SK-N-MC (cell line): ENCODE results near the gene MOG.

Experiments used
- EZH2 ChIP-seq: fragments of 200-600 bp; sonication (generic); IDR thresholded peaks from one replicate; pipeline ENCODE4 v1.6.1; 2017; ENCODE audit warnings: antibody characterized with exemption
- FOXP2 ChIP-seq: optimal IDR thresholded peaks from 2 replicates; pipeline ENCODE3; 2011; ENCODE audit warnings: mild to moderate bottlenecking, moderate library complexity; ENCODE audit not compliant: insufficient read depth; ENCODE audit errors: extremely low read length, control extremely low read depth
- POLR2AphosphoS5 ChIP-seq: IDR thresholded peaks from 2 replicates; pipeline ENCODE4 v1.6.1; 2012; ENCODE audit warnings: mild to moderate bottlenecking, low read depth, low read length, borderline replicate concordance

DNA sequence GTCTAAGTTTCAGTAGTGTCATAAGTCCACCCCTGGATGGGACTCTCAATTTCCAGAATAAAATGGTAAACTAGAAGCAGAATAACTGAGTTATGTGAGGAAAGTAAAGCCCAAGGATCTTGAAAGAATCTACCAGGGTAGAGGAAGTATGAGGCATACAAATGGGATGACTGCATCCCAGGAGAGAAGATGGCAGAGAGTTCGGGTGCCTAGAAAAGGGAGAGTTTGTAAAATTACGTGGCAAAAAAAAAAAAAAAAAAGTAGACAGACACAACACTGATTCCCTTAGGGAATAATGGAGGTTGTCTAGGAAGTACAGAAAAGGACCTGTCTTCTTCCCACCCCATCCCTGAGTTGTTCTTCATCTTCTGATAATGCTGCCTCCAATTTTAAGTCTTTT lies 27.3 kb upstream of the MOG start:
- TF ChIP-seq EZH2 (no peak), POLR2AphosphoS5 (no peak), FOXP2 (no peak)
